ENCODE data around the gene IRF9. TPM values are rescaled to one million over a fixed set of nuclear protein-coding genes. Genes with fewer than 3 reads are reported as not detected.

The IRF9 gene
- total RNA-seq, 2 experiments from 2014 or later: 172 to 209 TPM

DNA sequence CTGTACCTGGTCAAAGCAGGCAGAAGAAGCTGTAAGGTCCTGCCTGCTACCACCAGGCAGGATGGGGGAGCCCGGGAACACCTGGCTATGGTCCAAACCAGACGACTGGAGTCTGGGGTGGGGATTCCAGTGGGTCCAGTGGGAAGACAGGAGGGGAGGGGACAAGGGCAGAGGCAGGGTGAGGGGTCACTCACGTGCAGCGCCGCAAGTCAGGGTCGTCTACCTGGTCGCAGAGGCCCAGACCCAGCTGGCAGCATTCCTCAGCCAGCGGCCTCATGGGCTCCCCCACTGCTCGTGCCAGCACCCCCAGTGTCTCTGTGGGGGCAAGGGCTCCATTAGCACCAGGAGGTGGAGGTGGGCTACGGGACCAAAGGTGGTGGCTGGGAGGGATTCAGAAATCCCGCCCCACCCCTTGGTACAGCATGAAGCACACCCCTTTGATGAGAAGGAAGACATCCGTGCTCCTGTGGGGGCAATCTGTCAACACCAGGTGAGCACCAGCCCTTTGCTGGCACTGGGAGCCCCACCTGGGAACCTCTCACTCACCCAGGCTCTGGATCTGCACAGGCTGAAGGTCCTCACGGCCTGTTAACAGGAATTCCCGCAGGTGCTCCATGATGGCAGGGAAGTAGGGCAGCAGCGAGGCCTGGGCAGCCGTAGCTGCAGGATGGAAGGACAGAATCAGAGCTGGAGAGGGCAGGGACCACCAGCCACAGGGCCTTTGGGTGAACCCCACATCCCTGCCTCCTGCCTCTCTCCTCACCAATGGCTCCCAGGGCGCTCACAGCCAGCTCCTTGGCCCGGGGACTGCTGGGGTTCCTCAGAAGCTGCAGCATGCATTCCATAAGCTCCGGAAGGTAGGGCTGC is 23.3 kb downstream of the IRF9 start:
- ChIA-PET CTCF (interaction anchor here (0.6 to 2.5 kb wide), 4 partner anchors 23 to 618 kb away, joined by 3 to 7 read pairs (median 4); partner anchors contain the start of genes CIDEB and IRF9), POLR2A (interaction anchor here (0.6 kb wide), 2 partner anchors 28 to 46 kb away, joined by 3 to 8 read pairs; no protein-coding TSS in a partner anchor)
- H3K27me3 Mint-ChIP-seq: no peaks in the 10 kb centered on the region
- H3K4me1 Mint-ChIP-seq: peaks cover 22% of the 10 kb centered on the region
- H3K4me3 Mint-ChIP-seq: no peak overlapping the region
- H3K27ac Mint-ChIP-seq: no peak overlapping the region
- intact Hi-C loops (cut with DNase I, micrococcal nuclease): no loop called here
- peaks cover 36% of the 10 kb centered on the region for H3K36me3 Mint-ChIP-seq (ENCODE audit: low read depth)
- DNase-seq (no peak), ATAC-seq (no peak)
- no peaks in the 10 kb centered on the region for H3K9me3 Mint-ChIP-seq (ENCODE audit: low read depth)

DNA sequence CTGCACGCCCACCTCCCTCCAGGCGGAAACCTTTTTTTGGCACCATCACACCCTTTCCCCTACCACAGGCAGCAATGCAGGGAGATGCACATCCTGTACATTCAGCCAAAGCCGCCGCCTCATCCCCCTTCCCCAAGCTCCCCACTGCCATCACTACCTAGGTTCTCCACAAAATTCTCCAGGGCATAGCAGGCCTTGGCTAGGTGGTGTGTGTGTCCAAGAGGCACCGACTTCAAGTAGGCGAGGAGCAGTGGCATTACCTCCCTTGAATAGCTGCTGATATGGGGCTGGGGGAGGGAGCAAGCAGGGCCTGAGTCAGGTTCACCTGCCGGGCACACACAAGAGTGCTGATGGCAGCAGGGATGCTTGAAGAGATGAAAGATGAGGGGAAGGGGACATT is 24.0 kb downstream of the IRF9 start:
- ChIA-PET POLR2A (interaction anchor here (0.6 kb wide), 1 partner anchor 47 kb away, joined by 3 read pairs; no protein-coding TSS in a partner anchor), CTCF (interaction anchor here (0.6 to 2.5 kb wide), 5 partner anchors 24 to 618 kb away, joined by 3 to 7 read pairs (median 3); partner anchors contain the start of gene IRF9)
- ATAC-seq (no peak), DNase-seq (no peak)
- no peaks in the 10 kb centered on the region for H3K9me3 Mint-ChIP-seq (ENCODE audit: low read depth)
- H3K4me1 Mint-ChIP-seq: peaks cover 27% of the 10 kb centered on the region
- H3K27me3 Mint-ChIP-seq: no peaks in the 10 kb centered on the region
- no peak overlapping the region for H3K4me3 Mint-ChIP-seq
- H3K27ac Mint-ChIP-seq: no peak overlapping the region
- H3K36me3 Mint-ChIP-seq (ENCODE audit: low read depth): peaks cover 34% of the 10 kb centered on the region
- intact Hi-C loops (cut with DNase I, micrococcal nuclease): no loop called here

DNA sequence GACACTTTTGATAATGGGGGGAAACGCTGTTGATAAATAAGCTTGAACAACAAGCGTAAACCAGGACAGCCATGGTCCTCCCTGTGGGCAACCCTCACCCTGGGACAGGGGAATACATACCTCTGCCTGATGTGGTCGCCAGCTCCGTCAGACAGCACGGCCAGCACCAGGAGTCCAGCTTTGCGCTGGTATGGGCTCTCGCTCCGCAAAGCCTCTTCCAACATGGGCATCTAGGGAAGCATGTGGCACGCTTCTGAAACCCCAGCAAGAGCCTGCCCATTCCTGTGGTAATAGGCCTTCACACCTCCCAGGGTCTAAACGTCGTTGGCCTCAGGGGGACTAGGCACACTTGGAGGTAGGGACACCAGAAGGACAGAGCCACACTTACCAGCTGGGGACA is 24.7 kb downstream of the IRF9 start:
- Mint-ChIP-seq H3K9me3 (ENCODE audit: low read depth) (no peaks in the 10 kb centered on the region), H3K27me3 (no peaks in the 10 kb centered on the region), H3K36me3 (ENCODE audit: low read depth) (peaks cover 36% of the 10 kb centered on the region), H3K27ac (no peak overlapping the region), H3K4me3 (no peak overlapping the region), H3K4me1 (peaks cover 29% of the 10 kb centered on the region)
- POLR2A ChIA-PET: interaction anchor here (0.7 kb wide), 1 partner anchor 21 kb away, joined by 3 read pairs; no protein-coding TSS in a partner anchor
- DNase-seq (no peak), ATAC-seq (no peak)
- intact Hi-C loops (cut with DNase I, micrococcal nuclease): no loop called here
- CTCF ChIA-PET: interaction anchor here (0.7 to 2.5 kb wide), 4 partner anchors 25 to 146 kb away, joined by 3 to 7 read pairs (median 3); partner anchors contain the start of gene IRF9

DNA sequence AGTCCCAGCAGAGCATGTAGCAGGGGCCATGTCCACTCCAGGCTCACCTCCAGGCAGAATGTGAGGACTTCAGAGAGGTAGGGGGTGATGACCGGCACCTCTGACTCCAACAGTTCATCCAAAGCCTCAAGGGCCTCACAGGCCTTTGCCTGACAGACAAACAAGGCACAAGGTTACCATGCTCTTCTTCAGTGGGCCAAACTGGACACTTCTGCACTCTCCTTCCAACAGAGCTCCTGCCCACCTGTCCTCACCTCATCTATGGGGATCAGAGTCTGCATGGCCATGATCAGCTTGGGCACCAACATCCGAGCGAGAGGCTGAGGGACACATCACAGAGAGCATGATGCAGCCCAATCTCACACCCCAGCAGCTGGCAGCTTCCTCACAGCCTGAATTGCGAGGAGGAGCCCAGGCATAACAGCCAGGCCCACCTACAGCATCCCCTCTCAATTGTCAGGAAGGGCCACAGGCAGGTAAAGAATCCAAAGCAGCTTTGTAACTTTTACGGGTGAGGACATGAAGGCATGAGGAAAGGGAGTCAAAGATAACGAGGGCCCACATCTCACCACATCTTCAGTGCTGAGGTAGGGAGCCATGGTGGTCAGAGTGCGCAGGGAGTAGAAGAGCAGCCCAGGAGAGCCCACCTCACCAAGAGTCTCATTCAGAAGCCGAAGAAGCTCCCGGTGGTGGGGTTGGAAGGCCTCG is 25.9 kb downstream of the IRF9 start:
- ChIA-PET POLR2A (interaction anchor here (1.9 to 2.0 kb wide), 2 partner anchors 26 to 72 kb away, joined by 5 to 6 read pairs; partner anchors contain the start of genes CHMP4A, DCAF11 and NRL), CTCF (interaction anchor here (0.9 to 2.0 kb wide), 6 partner anchors 14 to 121 kb away, joined by 3 to 8 read pairs (median 4); partner anchors contain the start of genes CIDEB, GMPR2, MDP1 and NEDD8)
- H3K27me3 Mint-ChIP-seq: no peaks in the 10 kb centered on the region
- peaks cover 41% of the 10 kb centered on the region for H3K36me3 Mint-ChIP-seq (ENCODE audit: low read depth)
- no peak for DNase-seq
- intact Hi-C loops (cut with DNase I, micrococcal nuclease): no loop called here
- peak overlapping the region; percentile 89 for H3K4me3 Mint-ChIP-seq
- H3K9me3 Mint-ChIP-seq (ENCODE audit: low read depth): no peaks in the 10 kb centered on the region
- no peak for ATAC-seq
- H3K27ac Mint-ChIP-seq: no peak overlapping the region
- peaks cover 31% of the 10 kb centered on the region for H3K4me1 Mint-ChIP-seq

- DNase-seq (no peak), ATAC-seq (no peak)
- H3K4me3 Mint-ChIP-seq: peak overlapping the region; percentile 89
- intact Hi-C loops (cut with DNase I, micrococcal nuclease): no loop called here
- H3K9me3 Mint-ChIP-seq (ENCODE audit: low read depth): no peaks in the 10 kb centered on the region
- H3K27me3 Mint-ChIP-seq: no peaks in the 10 kb centered on the region
- peak overlapping the region; percentile 83 for H3K27ac Mint-ChIP-seq
- H3K36me3 Mint-ChIP-seq (ENCODE audit: low read depth): peaks cover 41% of the 10 kb centered on the region
- CTCF ChIA-PET: interaction anchor here (0.9 to 2.0 kb wide), 6 partner anchors 14 to 121 kb away, joined by 3 to 8 read pairs (median 4); partner anchors contain the start of genes CIDEB, GMPR2, MDP1 and NEDD8
- POLR2A ChIA-PET: interaction anchor here (1.9 to 2.0 kb wide), 2 partner anchors 26 to 73 kb away, joined by 5 to 6 read pairs; partner anchors contain the start of genes CHMP4A, DCAF11 and NRL
- H3K4me1 Mint-ChIP-seq: peaks cover 35% of the 10 kb centered on the region
Measured at GRCh38 chr14:24187539-24187915, 26.5 kb downstream of the IRF9 start.

GRCh38 chr14:24188251-24189058 is 27.4 kb downstream of the IRF9 start, which contains the start of gene IPO4:
Gene IPO4, minus strand, starts transcription at chr14:24188816. Its CDS starts 29 bp downstream, at chr14:24188787.
- ChIA-PET CTCF (interaction anchor here (0.6 to 2.7 kb wide), 13 partner anchors 13 to 144 kb away, joined by 3 to 14 read pairs (median 4); partner anchors contain the start of genes CHMP4A, IRF9, PSME2 and TINF2), POLR2A (interaction anchor here (0.5 to 2.0 kb wide), 12 partner anchors 8 to 243 kb away, joined by 3 to 10 read pairs (median 4); partner anchors contain the start of genes CHMP4A, DCAF11, IRF9 and NRL)
- H3K36me3 Mint-ChIP-seq (ENCODE audit: low read depth): peaks cover 42% of the 10 kb centered on the region
- intact Hi-C loops (cut with DNase I, micrococcal nuclease): loop anchor here (1.0 to 2.0 kb wide), 13 partner anchors 16 to 111 kb away; partner anchors contain the start of genes DCAF11 (in 2 of the 2), IRF9 (in 2 of the 2), NRL (in 2 of the 2) and PSME1 (in 2 of the 2)
- ATAC-seq: peak; percentile 92
- no peaks in the 10 kb centered on the region for H3K9me3 Mint-ChIP-seq (ENCODE audit: low read depth)
- peaks cover 40% of the 10 kb centered on the region for H3K4me1 Mint-ChIP-seq
- DNase-seq: peak; percentile 97
- peak within 1 kb of the TSS; percentile 83 for H3K27ac Mint-ChIP-seq
- peak within 1 kb of the TSS; percentile 89 for H3K4me3 Mint-ChIP-seq
- H3K27me3 Mint-ChIP-seq: no peaks in the 10 kb centered on the region

DNA sequence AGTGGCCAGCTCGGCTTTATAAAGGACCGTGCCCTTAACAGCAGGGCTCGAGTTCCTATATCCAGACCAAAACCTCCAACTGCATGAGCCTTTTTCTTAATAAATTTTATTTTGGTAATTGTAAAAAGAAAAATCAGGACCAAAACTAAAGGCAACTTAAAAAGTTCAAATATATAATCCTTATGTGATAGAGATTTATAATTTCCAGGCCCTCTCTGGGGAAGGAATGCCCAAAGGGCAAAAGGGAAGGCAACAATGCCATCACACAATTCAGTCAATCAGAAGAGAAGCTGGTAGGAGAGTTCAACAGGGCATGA is 28.0 kb downstream of the IRF9 start:
- H3K27me3 Mint-ChIP-seq: no peaks in the 10 kb centered on the region
- peak overlapping the region; percentile 89 for H3K4me3 Mint-ChIP-seq
- intact Hi-C loops (cut with DNase I, micrococcal nuclease): loop anchor here in 1 of 2 experiments (1.0 to 2.0 kb wide), 3 partner anchors 16 to 75 kb away; partner anchors contain the start of genes DCAF11, NRL, REC8 and TINF2
- ChIA-PET CTCF (interaction anchor here (0.5 to 2.7 kb wide), 13 partner anchors 13 to 144 kb away, joined by 3 to 14 read pairs (median 4); partner anchors contain the start of genes CHMP4A, IRF9, PSME2 and TINF2), POLR2A (interaction anchor here (0.5 to 2.0 kb wide), 11 partner anchors 8 to 242 kb away, joined by 3 to 10 read pairs (median 3); partner anchors contain the start of genes CHMP4A, DCAF11, IRF9 and NRL)
- H3K36me3 Mint-ChIP-seq (ENCODE audit: low read depth): peaks cover 42% of the 10 kb centered on the region
- no peaks in the 10 kb centered on the region for H3K9me3 Mint-ChIP-seq (ENCODE audit: low read depth)
- DNase-seq (no peak), ATAC-seq (no peak)
- H3K4me1 Mint-ChIP-seq: peaks cover 42% of the 10 kb centered on the region
- H3K27ac Mint-ChIP-seq: peak overlapping the region; percentile 51

- Mint-ChIP-seq H3K27me3 (no peaks in the 10 kb centered on the region), H3K36me3 (ENCODE audit: low read depth) (peaks cover 45% of the 10 kb centered on the region), H3K4me1 (peaks cover 46% of the 10 kb centered on the region), H3K27ac (peak overlapping the region; percentile 51), H3K9me3 (ENCODE audit: low read depth) (no peaks in the 10 kb centered on the region), H3K4me3 (no peak overlapping the region)
- ChIA-PET CTCF (interaction anchor here (0.5 to 2.7 kb wide), 9 partner anchors 14 to 143 kb away, joined by 3 to 14 read pairs (median 7); partner anchors contain the start of genes CHMP4A, IRF9, TINF2 and TSSK4), POLR2A (interaction anchor here (0.6 to 1.3 kb wide), 4 partner anchors 21 to 54 kb away, joined by 3 to 10 read pairs (median 3); partner anchors contain the start of genes IRF9, PSME1 and TINF2)
- DNase-seq (no peak), ATAC-seq (no peak)
- intact Hi-C loops (cut with DNase I, micrococcal nuclease): loop anchor here in 1 of 2 experiments (1.0 to 2.0 kb wide), 3 partner anchors 17 to 75 kb away; partner anchors contain the start of genes DCAF11, NRL, REC8 and TINF2
Measured at GRCh38 chr14:24189460-24189859, 28.4 kb downstream of the IRF9 start.

DNA sequence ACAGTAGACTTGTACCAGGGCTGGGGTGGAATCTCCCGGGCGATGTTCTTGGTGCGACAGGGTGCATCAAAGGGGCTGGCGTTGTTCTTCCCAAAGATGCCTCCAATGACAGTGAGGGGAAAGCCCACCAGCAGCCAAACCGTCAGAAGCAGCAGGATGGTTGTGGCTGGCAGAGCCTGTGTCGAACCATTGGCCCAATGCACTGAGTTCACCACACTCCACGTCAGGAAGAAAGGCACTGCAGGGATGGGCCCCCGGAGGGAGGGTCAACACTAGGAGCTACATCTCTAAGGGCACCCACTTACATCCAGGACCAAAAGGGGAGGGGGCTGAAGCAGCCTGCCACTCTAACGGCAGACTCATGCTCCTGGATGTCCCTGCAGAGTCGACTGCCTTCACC is 29.4 kb downstream of the IRF9 start:
- Mint-ChIP-seq H3K27me3 (no peaks in the 10 kb centered on the region), H3K27ac (no peak overlapping the region), H3K4me1 (peaks cover 53% of the 10 kb centered on the region), H3K9me3 (ENCODE audit: low read depth) (no peaks in the 10 kb centered on the region), H3K36me3 (ENCODE audit: low read depth) (peaks cover 42% of the 10 kb centered on the region), H3K4me3 (no peak overlapping the region)
- ATAC-seq: no peak
- POLR2A ChIA-PET: no interaction called here
- CTCF ChIA-PET: interaction anchor here (0.7 to 2.7 kb wide), 3 partner anchors 22 to 83 kb away, joined by 4 to 13 read pairs (median 5); partner anchors contain the start of genes CHMP4A and TINF2
- intact Hi-C loops (cut with DNase I, micrococcal nuclease): no loop called here
- no peak for DNase-seq

GRCh38 chr14:24192933-24193332 is 31.9 kb downstream of the IRF9 start:
- peaks cover 56% of the 10 kb centered on the region for H3K4me1 Mint-ChIP-seq
- CTCF ChIA-PET: no interaction called here
- peaks cover 37% of the 10 kb centered on the region for H3K36me3 Mint-ChIP-seq (ENCODE audit: low read depth)
- no peaks in the 10 kb centered on the region for H3K9me3 Mint-ChIP-seq (ENCODE audit: low read depth)
- POLR2A ChIA-PET: interaction anchor here (0.6 kb wide), 1 partner anchor 87 kb away, joined by 5 read pairs; no protein-coding TSS in a partner anchor
- no peak for DNase-seq
- ATAC-seq: no peak
- intact Hi-C loops (cut with DNase I, micrococcal nuclease): no loop called here
- H3K27me3 Mint-ChIP-seq: no peaks in the 10 kb centered on the region
- H3K27ac Mint-ChIP-seq: peak overlapping the region; percentile 10
- H3K4me3 Mint-ChIP-seq: no peak overlapping the region

All from activated CD4-positive, alpha-beta T cell treated with anti-CD3 and anti-CD28 coated beads for 36 hours (primary cell).